AG04450 (cell line): ENCODE data around the gene MPP2. TPM values are rescaled to one million over a fixed set of nuclear protein-coding genes. Genes with fewer than 3 reads are reported as not detected.

Experiments used
- CTCF ChIA-PET: fragments of 300-600, 350-600 bp; formaldehyde crosslinking; extraction: SDS; loops from one replicate; lab custom pipeline; 2022; ENCODE audit warnings: antibody characterized with exemption, inconsistent platforms; lab: Charles Lee
- POLR2A ChIA-PET: fragments of 350-600 bp; formaldehyde crosslinking; extraction: SDS; loops from one replicate; lab custom pipeline; 2021; ENCODE audit warnings: antibody characterized with exemption, inconsistent platforms; lab: Yijun Ruan, JAX
- DNase-seq: peaks from one replicate; pipeline ENCODE4 v3.0.0-alpha.2; 2011; ENCODE audit warnings: low read depth, low spot score
- H3K27ac ChIP-seq: one replicate; pipeline ENCODE4 v1.5.1; 2012; ENCODE audit warnings: low read depth, low read length, control low read depth
- H3K27me3 ChIP-seq: one replicate; pipeline ENCODE4 v1.6.0; 2012; ENCODE audit warnings: low read length; ENCODE audit not compliant: control insufficient read depth, insufficient read depth
- H3K4me3 ChIP-seq: 2 replicates; pipeline ENCODE4 v1.5.1; 2011; ENCODE audit warnings: mild to moderate bottlenecking, low read depth, low read length, control low read depth
- H3K9me3 ChIP-seq: 2 replicates; pipeline ENCODE4 v1.5.1; 2012; ENCODE audit warnings: low read length; ENCODE audit not compliant: control insufficient read depth, insufficient read depth
- polyA plus RNA-seq: library from polyadenylated mRNA; depleted of rRNA; stranded (reverse); fragments of >200 nt; gene quantifications from 2 replicates; pipeline ENCODE4 v1.2.3, GENCODE V29; 2011
- TF ChIP-seq, protein P1 (sequence below): IDR thresholded peaks from 2 replicates; pipeline ENCODE4 v1.5.1; 2011; ENCODE audit warnings: low read depth, low read length, control low read depth, inconsistent platforms

The MPP2 gene
- polyA plus RNA-seq, 1 experiment, result 2.4 TPM

GRCh38 chr17:43881758-43882505 lies 25.4 kb downstream of the MPP2 start:
- Histone ChIP-seq H3K4me3 (no peak overlapping the region), H3K27ac (no peak overlapping the region), H3K9me3 (no peaks in the 10 kb centered on the region; the same call in 1 of the 2 replicates), H3K27me3 (peaks cover 9% of the 10 kb centered on the region)
- TF ChIP-seq, protein P1, sequence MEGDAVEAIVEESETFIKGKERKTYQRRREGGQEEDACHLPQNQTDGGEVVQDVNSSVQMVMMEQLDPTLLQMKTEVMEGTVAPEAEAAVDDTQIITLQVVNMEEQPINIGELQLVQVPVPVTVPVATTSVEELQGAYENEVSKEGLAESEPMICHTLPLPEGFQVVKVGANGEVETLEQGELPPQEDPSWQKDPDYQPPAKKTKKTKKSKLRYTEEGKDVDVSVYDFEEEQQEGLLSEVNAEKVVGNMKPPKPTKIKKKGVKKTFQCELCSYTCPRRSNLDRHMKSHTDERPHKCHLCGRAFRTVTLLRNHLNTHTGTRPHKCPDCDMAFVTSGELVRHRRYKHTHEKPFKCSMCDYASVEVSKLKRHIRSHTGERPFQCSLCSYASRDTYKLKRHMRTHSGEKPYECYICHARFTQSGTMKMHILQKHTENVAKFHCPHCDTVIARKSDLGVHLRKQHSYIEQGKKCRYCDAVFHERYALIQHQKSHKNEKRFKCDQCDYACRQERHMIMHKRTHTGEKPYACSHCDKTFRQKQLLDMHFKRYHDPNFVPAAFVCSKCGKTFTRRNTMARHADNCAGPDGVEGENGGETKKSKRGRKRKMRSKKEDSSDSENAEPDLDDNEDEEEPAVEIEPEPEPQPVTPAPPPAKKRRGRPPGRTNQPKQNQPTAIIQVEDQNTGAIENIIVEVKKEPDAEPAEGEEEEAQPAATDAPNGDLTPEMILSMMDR, result no peak
- POLR2A ChIA-PET, result no interaction called here
- no peak for DNase-seq
- CTCF ChIA-PET, result no interaction called here

- ChIA-PET CTCF (interaction anchor here (1.0 to 1.3 kb wide), 2 partner anchors 63 to 99 kb away, joined by 3 to 4 read pairs; no protein-coding TSS in a partner anchor), POLR2A (no interaction called here)
- Histone ChIP-seq H3K4me3 (no peak overlapping the region), H3K27me3 (peaks cover 9% of the 10 kb centered on the region), H3K27ac (no peak overlapping the region), H3K9me3 (no peaks in the 10 kb centered on the region; the same call in 1 of the 2 replicates)
- TF ChIP-seq, protein P1, result no peak
- no peak for DNase-seq
These were observed 26.2 kb downstream of the MPP2 start for GRCh38 chr17:43881181-43881580.

- TF ChIP-seq, protein P1, result peak; percentile 57
- no peaks in the 10 kb centered on the region; the same call in 1 of the 2 replicates for H3K9me3 ChIP-seq
- H3K27me3 ChIP-seq, result peaks cover 12% of the 10 kb centered on the region
- POLR2A ChIA-PET, result no interaction called here
- H3K4me3 ChIP-seq, result no peak overlapping the region
- DNase-seq, result no peak
- no peak overlapping the region for H3K27ac ChIP-seq
- CTCF ChIA-PET, result interaction anchor here (0.6 to 1.3 kb wide), 4 partner anchors 24 to 113 kb away, joined by 3 to 4 read pairs (median 3); no protein-coding TSS in a partner anchor
These were observed 26.8 kb downstream of the MPP2 start for GRCh38 chr17:43880420-43880991.

GRCh38 chr17:43879723-43880419 lies 27.5 kb downstream of the MPP2 start:
- ChIA-PET POLR2A (no interaction called here), CTCF (interaction anchor here (0.6 to 2.9 kb wide), 6 partner anchors 25 to 114 kb away, joined by 3 to 17 read pairs (median 3); no protein-coding TSS in a partner anchor)
- Histone ChIP-seq H3K4me3 (no peak overlapping the region), H3K27me3 (peaks cover 14% of the 10 kb centered on the region), H3K27ac (no peak overlapping the region), H3K9me3 (no peaks in the 10 kb centered on the region; the same call in 1 of the 2 replicates)
- no peak for DNase-seq
- TF ChIP-seq, protein P1, result no peak
